Ureter (tissue), 1 donor: Measurements from ENCODE around the gene NINL. TPM values are rescaled to one million over a fixed set of nuclear protein-coding genes. Genes with fewer than 3 reads are reported as not detected.
"Not testable (repeated sequence)": the region's sequence is repeated elsewhere in the genome, so short reads cannot be mapped to it uniquely, and the experiment has no call there.

Experiments
- DNase-seq: peaks from one replicate; pipeline ENCODE4 v3.0.0-alpha.2; 2020; ENCODE audit warnings: low spot score
- total RNA-seq: library from RNA; stranded (reverse); gene quantifications from one replicate; pipeline ENCODE4 v1.2.4, GENCODE V29; 2023
- donor health status: DM: yes; HTN: yes; CAD: no.

The NINL gene
- total RNA-seq, 1 donor from 2014 or later: 11.3 TPM

- no peak for DNase-seq
These were observed 7.0 kb upstream of the NINL start for GRCh38 chr20:25592135-25592852.

DNA sequence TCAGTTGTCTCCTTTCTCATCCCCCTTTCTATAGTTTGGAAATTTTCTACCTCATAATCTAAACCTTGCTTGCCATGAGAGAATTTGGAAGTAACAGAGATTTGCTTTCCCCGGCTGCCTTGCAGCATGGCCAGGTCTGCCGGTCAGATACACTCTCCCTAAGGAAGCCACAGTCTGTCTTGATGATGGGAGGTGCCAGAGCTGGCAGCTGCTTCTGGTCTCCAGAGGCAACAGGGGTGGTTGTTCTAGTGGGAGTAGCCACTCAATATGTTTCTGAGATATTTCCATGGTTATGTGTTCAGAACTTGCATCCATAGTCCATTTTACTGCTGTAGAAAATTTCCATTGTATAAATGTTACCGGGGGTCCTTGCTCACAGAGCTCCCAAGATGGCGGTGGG, 5.4 kb upstream of the NINL start:
- not testable (repeated sequence) for DNase-seq

DNA sequence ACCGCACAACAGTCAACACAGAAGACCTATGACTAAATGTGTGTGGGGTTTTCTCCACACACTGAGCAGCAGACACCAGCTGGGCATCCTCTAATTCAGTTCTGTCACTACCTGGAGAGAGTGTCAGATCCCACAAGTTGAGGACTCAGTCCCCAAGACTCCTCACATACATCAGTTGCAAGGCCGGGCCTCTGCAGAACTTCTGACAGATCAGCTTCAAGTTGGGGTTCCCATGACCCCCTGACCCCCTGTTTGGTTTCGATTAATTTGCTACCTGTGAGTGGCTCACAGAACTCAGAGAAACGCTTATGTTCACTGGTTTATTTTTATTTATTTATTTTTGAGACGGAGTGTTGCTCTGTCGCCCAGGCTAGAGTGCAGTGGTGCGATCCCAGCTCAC, 3.2 kb upstream of the NINL start:
- DNase-seq: no peak

DNA sequence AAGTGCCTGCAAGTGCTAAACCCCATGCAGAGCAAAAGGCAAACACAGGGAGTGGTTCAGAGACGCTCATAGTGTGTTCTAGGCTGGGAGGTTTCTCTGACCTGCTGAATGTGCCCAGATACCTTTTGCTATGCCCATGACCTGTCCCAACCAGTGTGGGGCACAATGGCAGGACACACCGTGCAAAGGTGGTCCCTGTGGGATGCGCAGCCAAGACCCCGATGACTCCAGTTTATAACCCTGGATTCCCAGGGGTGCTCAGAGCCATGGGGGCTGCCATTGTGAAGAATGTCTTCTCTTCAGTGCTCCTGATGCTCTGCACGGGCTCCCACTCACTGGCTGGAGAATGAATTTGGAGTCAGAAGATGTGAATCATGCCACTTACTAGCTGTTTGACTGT, 2.2 kb upstream of the NINL start:
- no peak for DNase-seq

- DNase-seq: no peak
These were observed 1.5 kb upstream of the NINL start for GRCh38 chr20:25586877-25587276.

GRCh38 chr20:25583607-25584006, 1.7 kb downstream of the NINL start:
- not testable (repeated sequence) for DNase-seq

DNA sequence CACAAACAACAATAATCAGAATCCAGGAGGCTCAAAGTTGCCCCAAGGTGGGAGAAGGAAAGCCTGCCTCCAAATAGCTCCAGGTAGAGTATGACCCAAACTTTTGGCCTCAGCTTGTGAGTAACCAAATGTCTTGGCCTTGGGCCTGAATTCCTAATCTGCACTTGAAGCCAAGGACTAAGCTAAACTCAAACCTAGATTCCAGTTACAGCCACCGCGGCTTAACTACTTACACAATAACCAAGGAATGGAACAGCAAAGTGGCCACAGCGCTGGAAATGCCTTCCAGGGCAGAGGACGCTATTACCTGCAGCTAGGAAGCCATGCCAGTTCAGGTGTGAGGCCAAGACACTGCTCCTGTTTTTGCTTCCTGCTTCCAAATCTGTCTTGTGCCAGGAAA, 4.6 kb downstream of the NINL start:
- no peak for DNase-seq

- DNase-seq: no peak
These were observed 6.1 kb downstream of the NINL start for GRCh38 chr20:25579081-25579770.

GRCh38 chr20:25576783-25577530, 8.4 kb downstream of the NINL start:
- no peak for DNase-seq

DNA sequence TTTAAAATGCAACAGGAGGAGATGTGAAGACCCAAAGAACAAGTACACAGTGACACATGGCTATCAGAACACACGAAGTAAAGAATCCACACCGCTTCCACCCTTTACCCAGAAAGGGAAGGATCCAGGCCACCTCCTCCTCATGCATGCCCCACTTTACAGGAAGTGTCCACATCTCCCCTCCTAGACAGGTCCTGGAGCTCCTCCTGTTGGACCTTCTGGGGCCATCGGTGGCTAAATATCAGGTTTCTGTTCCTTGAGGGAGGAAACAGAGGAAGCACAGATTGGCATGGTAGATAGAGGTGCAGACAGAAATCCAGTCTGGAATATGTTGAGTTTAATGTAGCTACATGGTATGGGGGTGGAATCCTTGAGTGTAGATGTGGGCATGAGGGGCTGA, 10.9 kb downstream of the NINL start:
- no peak for DNase-seq

GRCh38 chr20:25573288-25574251, 11.8 kb downstream of the NINL start:
- DNase-seq: no peak

- no peak for DNase-seq
These were observed 13.5 kb downstream of the NINL start for GRCh38 chr20:25571817-25572216.

DNA sequence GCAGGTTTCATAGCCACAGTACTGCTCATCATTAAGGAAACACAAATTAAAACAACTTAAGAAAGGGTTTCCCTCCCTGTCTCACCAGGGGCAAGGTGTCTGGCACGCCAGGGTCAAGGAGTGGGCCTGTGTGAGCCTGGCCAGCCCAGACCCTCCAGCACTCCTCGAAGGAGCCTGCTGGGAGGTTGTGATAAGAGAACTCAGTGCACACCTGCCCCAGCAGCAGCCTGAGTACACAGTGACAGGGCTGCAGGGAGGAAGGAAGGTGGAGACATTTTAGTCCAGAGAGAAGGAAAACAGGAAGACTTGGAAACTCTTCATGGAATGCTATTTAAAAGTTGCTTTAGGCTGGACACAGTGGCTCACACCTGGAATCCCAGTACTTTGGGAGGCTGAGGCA, 14.1 kb downstream of the NINL start:
- no peak for DNase-seq

- no peak for DNase-seq
These were observed 15.2 kb downstream of the NINL start for GRCh38 chr20:25570148-25570530.

GRCh38 chr20:25567286-25567685, 18.0 kb downstream of the NINL start:
- DNase-seq: no peak

- DNase-seq: no peak
These were observed 18.5 kb downstream of the NINL start for GRCh38 chr20:25566821-25567220.

DNA sequence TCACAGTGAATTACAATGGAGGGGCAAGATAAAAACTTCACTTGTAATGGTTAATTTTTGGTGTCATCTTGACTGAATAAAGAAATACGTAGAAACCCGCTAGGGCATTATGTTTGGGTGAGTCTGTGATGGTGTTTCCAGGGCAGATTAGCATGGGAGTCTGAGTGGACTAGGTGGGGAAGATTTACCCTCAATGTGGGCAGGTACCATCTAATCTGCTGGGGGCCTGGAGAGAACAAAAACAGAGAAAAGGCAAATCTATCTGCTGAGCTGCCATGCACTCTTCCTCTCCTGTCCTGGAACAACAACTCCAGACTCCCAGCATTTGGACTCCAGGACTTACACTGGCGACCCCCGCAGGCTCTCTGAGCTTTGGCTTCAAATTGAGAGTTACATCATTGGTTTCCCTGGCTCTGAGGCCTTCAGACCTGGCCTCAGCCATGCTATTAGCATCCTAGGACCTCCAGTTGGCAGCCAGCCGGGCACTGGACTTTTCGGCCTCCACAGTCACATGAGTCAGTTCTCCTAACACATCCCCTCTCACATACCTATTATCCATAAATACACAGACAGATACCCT, 19.7 kb downstream of the NINL start:
- DNase-seq: no peak

DNA sequence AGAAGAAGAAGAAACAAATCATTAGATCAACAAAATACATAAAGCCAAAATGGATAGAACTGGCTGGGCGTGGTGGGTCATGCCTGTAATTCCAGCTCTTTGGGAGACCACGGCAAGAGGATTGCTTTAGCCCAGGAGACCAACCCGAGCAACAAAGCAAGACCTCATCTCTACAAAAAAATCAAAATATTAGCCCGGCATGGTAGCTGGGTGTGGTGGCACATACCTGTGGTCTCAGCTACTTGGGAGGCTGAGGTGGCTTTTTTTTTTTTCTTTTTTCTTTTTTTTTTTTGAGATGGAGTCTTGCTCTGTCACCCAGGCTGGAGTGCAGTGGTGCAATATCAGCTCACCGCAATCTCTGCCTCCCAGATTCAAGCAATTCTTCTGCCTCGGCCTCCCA, 21.5 kb downstream of the NINL start:
- no peak for DNase-seq

DNA sequence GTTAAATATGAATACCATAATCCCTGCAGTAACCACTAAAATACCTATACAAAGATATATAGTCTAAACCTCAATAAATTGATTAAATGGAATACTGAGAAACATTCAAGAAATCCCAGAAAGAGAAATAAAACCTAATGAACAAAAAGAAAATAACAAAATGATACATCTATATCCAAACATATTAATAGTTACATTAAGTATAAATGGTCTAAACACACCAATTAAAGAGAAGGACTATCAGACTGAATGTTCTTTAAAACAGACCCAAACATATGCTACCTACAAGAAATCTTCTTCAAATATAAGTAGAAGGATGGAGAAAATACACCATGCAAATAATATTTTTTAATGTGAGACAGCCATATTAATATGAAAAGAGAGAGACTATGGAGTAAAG, 22.0 kb downstream of the NINL start:
- DNase-seq: no peak

DNA sequence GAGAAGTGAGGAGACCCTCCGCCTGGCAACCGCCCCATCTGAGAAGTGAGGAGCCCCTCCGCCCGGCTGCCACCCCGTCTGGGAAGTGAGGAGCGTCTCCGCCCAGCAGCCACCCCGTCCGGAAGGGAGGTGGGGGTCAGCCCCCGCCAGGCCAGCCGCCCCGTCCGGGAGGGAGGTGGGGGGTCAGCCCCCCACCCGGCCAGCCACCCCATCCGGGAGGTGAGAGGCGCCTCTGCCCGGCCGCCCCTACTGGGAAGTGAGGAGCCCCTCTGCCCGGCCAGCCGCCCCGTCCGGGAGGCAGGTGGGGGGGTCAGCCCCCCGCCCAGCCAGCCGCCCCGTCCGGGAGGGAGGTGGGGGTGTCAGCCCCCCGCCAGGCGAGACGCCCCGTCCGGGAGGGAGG, 23.6 kb downstream of the NINL start:
- DNase-seq: not testable (repeated sequence)

DNA sequence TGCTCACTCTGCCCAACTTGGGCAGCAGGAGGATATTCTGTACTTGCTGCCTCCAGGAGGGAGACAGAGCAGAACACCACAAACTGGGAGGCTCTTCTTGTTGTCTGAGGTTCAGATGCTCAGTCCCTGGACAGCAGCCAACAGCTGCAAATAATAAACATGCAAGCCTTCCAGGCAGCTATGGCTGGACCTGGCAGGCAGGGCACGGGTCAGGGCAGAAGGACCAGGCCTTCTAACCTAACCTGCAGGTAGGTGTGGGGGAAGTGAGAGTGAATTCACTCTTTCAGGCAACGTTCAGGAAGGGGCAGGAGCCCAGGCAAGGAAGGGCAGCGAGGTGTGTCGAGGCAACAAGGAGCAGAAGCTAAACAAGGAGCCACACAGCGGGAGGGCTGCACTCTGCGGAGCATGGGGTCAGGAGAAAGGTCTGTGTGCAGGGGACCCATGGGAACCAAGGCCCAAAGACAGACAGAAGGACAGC, 31.5 kb downstream of the NINL start:
- no peak for DNase-seq
